Hindlimb muscle (tissue), 1 donor: ENCODE data around the gene PAQR7. TPM values are rescaled to one million over a fixed set of nuclear protein-coding genes. Genes with fewer than 3 reads are reported as not detected.
A peak's percentile ranks its signal among the peaks of the same experiment; 100 is the strongest.

Experiments used
- DNase-seq: peaks from one replicate; pipeline ENCODE4 v3.0.0-alpha.2; 2013
- polyA plus RNA-seq: library from polyadenylated mRNA; unstranded; fragments of 120-200 nt; gene quantifications from one replicate; pipeline ENCODE4 v1.2.1, GENCODE V29; 2013; ENCODE audit not compliant: insufficient read length

The PAQR7 gene
- polyA plus RNA-seq, 1 donor: 8.8 TPM

GRCh38 chr1:25902462-25902861, 27.0 kb upstream of the PAQR7 start:
- no peak for DNase-seq

DNA sequence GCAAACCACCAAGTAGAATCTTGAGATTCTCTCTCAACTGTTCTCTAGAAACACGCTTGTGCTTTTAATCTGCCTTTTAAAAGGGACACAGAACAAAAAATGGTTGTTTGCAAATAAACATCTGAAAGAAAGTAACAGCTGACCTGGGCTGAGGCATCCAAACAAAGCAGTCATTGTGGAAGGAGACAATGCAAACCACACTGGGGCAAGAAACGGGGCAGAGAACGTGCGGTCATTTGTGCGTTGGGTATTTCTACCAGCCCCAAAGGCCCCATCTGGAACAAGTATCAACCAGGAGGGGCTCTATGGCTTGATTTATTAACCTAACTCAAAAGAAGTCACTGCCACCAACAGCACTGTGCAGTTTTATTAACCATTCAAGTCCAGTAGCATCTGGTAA, 24.7 kb upstream of the PAQR7 start:
- DNase-seq: no peak

GRCh38 chr1:25899792-25900191, 24.3 kb upstream of the PAQR7 start:
- no peak for DNase-seq

GRCh38 chr1:25898223-25899015, 22.9 kb upstream of the PAQR7 start:
- no peak for DNase-seq

DNA sequence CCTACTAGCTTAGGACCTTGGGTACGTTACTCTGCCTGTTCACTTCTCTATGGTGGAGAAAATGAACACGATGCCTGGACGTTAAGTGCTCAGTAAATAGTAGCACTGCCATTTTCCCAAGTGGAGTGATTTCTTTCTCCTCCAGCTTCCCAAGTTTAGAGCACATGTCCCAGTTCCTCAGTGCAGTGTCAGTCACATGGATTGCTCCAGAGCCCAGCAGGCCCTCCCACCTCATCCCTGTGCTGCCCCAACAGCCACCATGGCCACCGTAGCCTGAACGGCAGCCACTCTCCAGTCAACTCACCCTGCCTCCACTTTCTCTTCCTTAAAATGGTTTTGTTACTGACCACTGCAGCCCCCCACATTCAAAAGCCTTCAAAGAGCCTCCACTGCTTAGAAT, 22.2 kb upstream of the PAQR7 start:
- no peak for DNase-seq

DNA sequence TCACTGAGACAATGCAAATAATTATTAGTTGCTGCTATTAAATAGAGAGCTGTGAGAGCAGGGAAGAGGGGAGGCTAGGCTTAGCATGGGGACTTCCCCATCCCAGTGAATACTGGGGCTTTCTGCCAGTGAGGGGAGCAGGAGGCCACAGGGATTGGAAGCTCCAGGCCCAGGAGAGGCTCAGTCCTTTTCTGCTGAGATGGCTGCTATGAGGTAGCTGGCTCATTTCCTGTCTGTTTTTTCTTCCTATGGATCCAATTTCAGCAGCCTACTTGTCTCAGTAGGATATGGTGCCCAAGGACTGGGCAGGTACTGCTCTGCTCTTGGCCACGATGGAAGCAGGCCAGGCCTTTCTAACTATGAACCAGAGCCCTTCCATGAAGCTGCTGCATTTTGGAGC, 20.8 kb upstream of the PAQR7 start:
- no peak for DNase-seq

- peak; percentile 95 for DNase-seq
These were observed 20.0 kb upstream of the PAQR7 start for GRCh38 chr1:25895365-25895990.

DNA sequence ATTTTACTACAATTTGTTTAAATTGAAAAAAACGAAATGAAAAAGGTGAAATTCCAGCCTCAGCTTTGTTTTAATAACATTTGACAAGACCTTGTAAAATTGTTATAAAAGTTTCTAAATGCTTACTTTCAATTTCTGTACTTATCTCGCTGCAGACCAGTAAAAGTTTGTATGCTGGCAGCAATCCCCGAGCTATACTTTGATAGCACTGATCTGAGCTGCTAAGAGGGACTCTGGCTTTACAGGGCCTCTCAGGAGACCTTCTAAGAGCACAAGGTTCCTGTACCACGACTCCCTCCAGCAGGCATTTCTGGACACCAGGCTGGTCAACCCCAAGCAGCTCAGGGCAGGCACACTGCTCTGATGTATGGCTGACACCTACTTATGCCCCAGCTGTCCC, 17.6 kb upstream of the PAQR7 start:
- DNase-seq: no peak

- no peak for DNase-seq
These were observed 16.1 kb upstream of the PAQR7 start for GRCh38 chr1:25891606-25892005.

- no peak for DNase-seq
These were observed 14.9 kb upstream of the PAQR7 start for GRCh38 chr1:25890239-25891034.

- DNase-seq: no peak
These were observed 14.0 kb upstream of the PAQR7 start for GRCh38 chr1:25889470-25889869.

- DNase-seq: no peak
These were observed 13.0 kb upstream of the PAQR7 start for GRCh38 chr1:25888426-25888987.

GRCh38 chr1:25885602-25886001, 10.1 kb upstream of the PAQR7 start:
- DNase-seq: no peak

DNA sequence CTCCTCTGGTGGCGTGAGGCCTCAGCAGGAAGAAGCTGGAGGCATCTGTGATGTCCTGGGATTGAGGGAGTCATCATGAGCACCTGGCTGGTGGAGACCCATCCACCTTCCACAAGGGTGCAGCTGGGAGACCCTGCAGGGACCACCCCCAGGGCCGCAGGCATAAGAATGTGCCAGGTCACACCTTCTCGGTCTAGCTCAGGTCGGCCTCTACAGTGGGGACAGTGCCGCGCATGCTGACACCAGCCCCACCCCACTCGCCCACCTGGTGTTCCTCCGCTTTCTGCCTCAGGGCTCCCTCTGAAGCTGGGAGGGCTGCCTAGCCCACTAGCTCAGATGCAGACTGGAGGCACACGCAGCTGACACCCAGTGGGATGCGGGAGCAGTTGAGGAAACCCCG, 5.8 kb upstream of the PAQR7 start:
- no peak for DNase-seq

- DNase-seq: no peak
These were observed 5.0 kb upstream of the PAQR7 start for GRCh38 chr1:25880518-25880917.

DNA sequence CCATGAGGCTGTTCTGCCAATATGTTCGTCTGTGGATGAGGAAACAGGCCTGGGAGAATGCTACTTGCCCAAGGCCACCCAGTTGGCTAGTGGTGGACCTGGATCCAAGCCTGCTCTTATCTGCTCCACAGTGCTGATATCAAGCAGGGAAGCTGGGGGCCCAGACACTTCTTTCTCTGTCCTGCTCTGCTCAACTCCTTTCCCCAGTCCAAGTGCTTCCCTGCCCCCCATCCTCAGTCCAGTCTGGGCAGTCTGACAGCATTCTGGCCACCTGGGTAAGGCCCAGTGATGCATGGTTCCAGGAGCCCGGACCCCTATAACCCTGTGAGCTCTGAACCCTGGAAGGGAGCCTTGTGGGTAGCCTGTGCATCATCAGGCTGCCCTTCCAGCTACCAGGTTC, 4.2 kb upstream of the PAQR7 start:
- DNase-seq: no peak

DNA sequence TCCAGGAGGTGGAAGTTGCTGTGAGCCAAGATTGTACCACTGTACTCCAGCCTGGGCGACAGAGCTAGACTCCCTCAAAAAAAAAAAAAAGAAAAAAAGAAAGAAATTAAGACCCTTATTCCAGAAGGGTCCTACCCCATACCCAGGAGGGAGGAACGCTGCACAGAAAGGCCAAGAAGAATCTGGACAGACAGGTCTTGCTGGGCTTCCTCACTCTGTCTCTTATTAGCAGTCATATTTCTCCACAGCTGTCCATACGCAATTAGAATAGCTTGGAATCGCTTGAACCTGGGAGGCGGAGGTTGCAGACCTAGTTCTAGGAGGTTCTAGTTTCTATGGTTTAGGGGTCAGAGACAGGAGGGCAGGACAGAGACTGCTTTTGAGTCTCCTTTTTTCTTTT, 3.2 kb upstream of the PAQR7 start:
- no peak for DNase-seq

DNA sequence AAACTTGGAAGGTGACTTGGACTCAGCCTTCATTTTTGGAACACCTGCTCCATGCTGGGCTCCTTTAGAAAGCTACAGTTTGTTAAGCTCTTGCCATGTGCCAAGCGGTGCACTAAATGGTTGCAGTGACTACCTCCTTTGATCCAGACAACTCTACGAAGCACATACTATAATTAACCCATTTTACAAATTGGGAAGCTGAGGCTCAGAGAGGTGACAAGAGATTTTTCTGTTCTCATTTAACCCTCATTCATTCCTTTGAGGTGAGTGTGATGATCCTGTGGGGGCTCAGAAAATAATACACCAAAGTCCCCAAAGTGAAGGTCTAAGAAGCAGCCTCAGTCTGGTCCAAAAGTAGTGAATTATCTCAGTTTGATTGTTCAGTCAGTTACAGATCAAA, 1.6 kb upstream of the PAQR7 start:
- no peak for DNase-seq

- DNase-seq: no peak
These were observed 1.2 kb upstream of the PAQR7 start for GRCh38 chr1:25876693-25877077.

DNA sequence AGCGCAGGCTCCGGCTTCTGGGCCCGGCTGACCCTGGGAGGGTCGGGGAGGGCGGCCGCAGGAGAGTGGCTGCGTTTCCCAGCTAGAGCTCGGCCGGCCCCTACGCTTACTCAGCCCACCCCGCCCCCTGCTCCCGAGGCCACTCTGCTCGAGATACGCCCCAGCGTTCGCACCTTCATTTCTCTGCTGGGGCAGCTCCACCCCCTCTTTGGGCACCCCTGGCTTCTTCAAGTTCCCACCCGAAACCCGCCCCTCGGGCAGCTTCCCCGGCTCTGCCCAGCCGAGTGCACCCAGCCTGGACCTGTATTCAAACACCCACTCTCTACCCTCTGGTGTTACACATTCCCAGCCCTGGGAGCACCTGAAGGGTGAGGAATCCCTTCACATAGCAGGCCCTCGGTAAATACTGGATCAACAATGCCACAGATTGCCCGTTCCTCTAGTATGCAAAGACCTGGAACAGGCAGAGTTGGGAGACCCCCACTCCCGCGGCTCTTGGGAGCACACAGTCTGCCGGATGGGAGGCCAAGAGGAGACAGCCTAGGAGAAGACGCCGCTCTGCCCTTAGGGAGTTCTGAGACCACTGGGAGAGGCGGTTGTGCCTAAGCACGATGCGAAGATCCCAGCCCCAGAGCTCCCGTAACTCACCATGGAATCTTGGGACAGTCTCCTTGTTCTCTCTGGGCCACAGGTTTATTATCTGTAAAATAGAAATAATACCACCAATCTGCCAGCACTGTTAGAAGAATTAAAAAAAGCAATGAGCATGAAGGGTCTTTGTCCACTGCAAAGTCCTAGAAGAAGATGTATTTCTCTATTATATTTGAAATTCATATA, 566 bp upstream of the PAQR7 start:
- DNase-seq: no peak

- no peak for DNase-seq
These were observed 814 bp downstream of the PAQR7 start for GRCh38 chr1:25874635-25875153.

- no peak for DNase-seq
These were observed 1.3 kb downstream of the PAQR7 start for GRCh38 chr1:25874209-25874608.
